PC-3 (cell line): ENCODE data around the gene COL1A1. TPM values are rescaled to one million over a fixed set of nuclear protein-coding genes. Genes with fewer than 3 reads are reported as not detected.

Experiments used
- ATAC-seq: fragments of 200-7000 bp; cut with Tn5 transposase; 2 replicates; pipeline ENCODE4 v1.9.1; 2020; ENCODE audit warnings: mild to moderate bottlenecking, moderate library complexity
- BruUV-seq: library from RNA; stranded (reverse); fragments of 400-500 nt; replicated peaks from 2 replicates; lab custom pipeline; 2021; lab: Mats Ljungman, UMichigan
- CTCF ChIA-PET: fragments of 300-600 bp; sonication (Branson Sonifier 250); formaldehyde crosslinking; loops from one replicate; lab custom pipeline; 2022; ENCODE audit warnings: antibody characterized with exemption; lab: Charles Lee
- POLR2A ChIA-PET: fragments of 300-600 bp; sonication (Branson Sonifier 250); formaldehyde crosslinking; loops from one replicate; lab custom pipeline; 2022; ENCODE audit warnings: antibody characterized with exemption; ENCODE audit not compliant: unreplicated experiment; lab: Charles Lee
- DNase-seq: peaks from one replicate; pipeline ENCODE4 v3.0.0-alpha.2; 2015
- H2AFZ ChIP-seq: fragments of 300-600 bp; sonication (generic); 2 replicates; pipeline ENCODE4 v1.6.0; 2016; ENCODE audit warnings: antibody characterized with exemption, low read length
- H3F3A ChIP-seq: fragments of 300-600 bp; sonication (generic); one replicate; pipeline ENCODE4 v1.6.0; 2017; ENCODE audit warnings: antibody characterized with exemption, low read length, control low read depth, mild to moderate bottlenecking; ENCODE audit not compliant: unreplicated experiment
- H3K27ac ChIP-seq: fragments of 300-600 bp; sonication (generic); 2 replicates; pipeline ENCODE4 v1.5.1; 2016; ENCODE audit warnings: mild to moderate bottlenecking, low read length
- H3K27me3 ChIP-seq: fragments of 300-600 bp; sonication (generic); 2 replicates; pipeline ENCODE4 v1.6.1; 2016; ENCODE audit warnings: low read length, mixed read lengths
- H3K36me3 ChIP-seq: fragments of 300-600 bp; sonication (generic); 2 replicates; pipeline ENCODE4 v1.6.1; 2016; ENCODE audit warnings: low read depth, mixed run types, low read length, mixed read lengths
- H3K4me1 ChIP-seq: fragments of 300-600 bp; sonication (generic); 2 replicates; pipeline ENCODE4 v1.5.1; 2016; ENCODE audit warnings: low read length; ENCODE audit not compliant: insufficient read depth
- H3K4me2 ChIP-seq: fragments of 300-600 bp; sonication (generic); 2 replicates; pipeline ENCODE4 v1.6.0; 2016; ENCODE audit warnings: low read length
- H3K4me3 ChIP-seq: fragments of 300-600 bp; sonication (generic); 2 replicates; pipeline ENCODE4 v1.5.1; 2016; ENCODE audit warnings: mild to moderate bottlenecking, low read length, mixed read lengths
- H3K79me2 ChIP-seq: fragments of 300-600 bp; sonication (generic); 2 replicates; pipeline ENCODE4 v1.6.1; 2017; ENCODE audit warnings: low read length, mixed read lengths
- H3K9ac ChIP-seq: fragments of 300-600 bp; sonication (generic); 2 replicates; pipeline ENCODE4 v1.6.0; 2016; ENCODE audit warnings: mild to moderate bottlenecking, low read length
- H3K9me2 ChIP-seq: fragments of 300-600 bp; sonication (generic); replicated peaks from 2 replicates; pipeline ENCODE4 v1.6.1; 2016; ENCODE audit warnings: mixed run types, low read length, mixed read lengths
- H3K9me3 ChIP-seq: fragments of 300-600 bp; sonication (generic); 2 replicates; pipeline ENCODE4 v1.6.1; 2016; ENCODE audit warnings: low read length, mixed read lengths
- H4K20me1 ChIP-seq: fragments of 300-600 bp; sonication (generic); 2 replicates; pipeline ENCODE4 v1.6.1; 2016; ENCODE audit warnings: low read length, mixed read lengths
- EZH2 ChIP-seq: fragments of 300-600 bp; sonication (generic); IDR thresholded peaks from one replicate; pipeline ENCODE4 v1.6.1; 2017; ENCODE audit warnings: antibody characterized with exemption, mild to moderate bottlenecking, low read length; ENCODE audit not compliant: unreplicated experiment
- EZH2phosphoT487 ChIP-seq: fragments of 300-600 bp; sonication (generic); IDR thresholded peaks from 2 replicates; pipeline ENCODE4 v1.6.1; 2018; ENCODE audit warnings: mild to moderate bottlenecking, antibody characterized with exemption, low read length, borderline replicate concordance
- intact Hi-C: fragments of 100-400 bp; cut with micrococcal nuclease; formaldehyde crosslinking; loops from 2 replicates; pipeline ENCODE4 v1.9.0; 2023
- total RNA-seq: library from RNA; depleted of rRNA; stranded (reverse); fragments of >200 nt; gene quantifications from 2 replicates; pipeline ENCODE4 v1.2.3, GENCODE V29; 2014
- TF ChIP-seq, protein P1 (sequence below): fragments of 300-600 bp; sonication (generic); conservative IDR thresholded peaks from 2 replicates; pipeline ENCODE4 v1.5.1; 2017; ENCODE audit warnings: antibody characterized with exemption, low read depth, mild to moderate bottlenecking, low read length

The COL1A1 gene
- total RNA-seq, 1 experiment from 2014 or later = 30.6 TPM

DNA sequence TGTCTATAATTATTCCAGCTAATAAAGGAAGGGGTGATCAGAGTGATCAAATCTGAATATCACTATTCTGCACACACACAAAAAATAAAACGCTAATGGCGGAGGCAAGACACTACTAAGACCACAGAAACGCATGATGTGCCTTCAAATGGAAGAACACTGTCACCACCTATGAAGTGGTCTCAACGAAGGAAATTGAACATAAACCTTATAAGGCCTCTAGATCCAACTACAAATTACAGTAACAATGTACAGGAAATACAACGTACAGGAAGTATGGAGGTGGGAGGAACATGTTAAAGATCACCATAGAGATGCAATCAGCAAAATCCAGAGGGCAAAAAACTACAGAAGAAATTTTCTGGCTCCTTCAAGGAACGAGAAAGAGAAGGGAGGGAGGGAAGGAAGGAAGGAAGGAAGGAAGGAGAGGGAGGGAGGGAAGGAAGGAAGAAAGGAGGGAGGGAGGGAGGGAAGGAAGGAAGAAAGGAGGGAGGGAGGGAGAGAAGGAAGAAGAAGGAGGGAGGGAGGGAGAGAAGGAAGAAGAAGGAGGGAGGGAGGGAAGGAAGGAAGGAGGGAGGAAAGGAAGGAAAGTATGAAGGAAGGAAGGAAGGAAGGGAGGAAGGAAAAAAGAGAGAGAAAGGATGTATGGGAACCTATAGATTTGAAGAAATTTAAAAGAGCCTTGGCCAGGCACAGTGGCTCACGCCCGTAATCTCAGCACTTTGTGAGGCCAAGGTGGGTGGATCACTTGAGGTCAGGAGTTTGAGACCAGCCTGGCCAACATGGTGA, 38.8 kb downstream of the COL1A1 start:
- Histone ChIP-seq H4K20me1 (no peaks in the 10 kb centered on the region), H3K4me2 (no peak overlapping the region), H3K4me3 (no peak overlapping the region), H3K79me2 (no peaks in the 10 kb centered on the region), H3F3A (no peaks in the 10 kb centered on the region), H3K27me3 (no peaks in the 10 kb centered on the region), H3K9me2 (no peaks in the 10 kb centered on the region), H3K9me3 (no peaks in the 10 kb centered on the region), H3K9ac (no peak overlapping the region), H3K4me1 (peaks cover 11% of the 10 kb centered on the region), H3K36me3 (no peaks in the 10 kb centered on the region), H3K27ac (no peak overlapping the region), H2AFZ (no peak overlapping the region)
- TF ChIP-seq EZH2 = no peak
- TF ChIP-seq EZH2phosphoT487 = no peak
- TF ChIP-seq, protein P1, sequence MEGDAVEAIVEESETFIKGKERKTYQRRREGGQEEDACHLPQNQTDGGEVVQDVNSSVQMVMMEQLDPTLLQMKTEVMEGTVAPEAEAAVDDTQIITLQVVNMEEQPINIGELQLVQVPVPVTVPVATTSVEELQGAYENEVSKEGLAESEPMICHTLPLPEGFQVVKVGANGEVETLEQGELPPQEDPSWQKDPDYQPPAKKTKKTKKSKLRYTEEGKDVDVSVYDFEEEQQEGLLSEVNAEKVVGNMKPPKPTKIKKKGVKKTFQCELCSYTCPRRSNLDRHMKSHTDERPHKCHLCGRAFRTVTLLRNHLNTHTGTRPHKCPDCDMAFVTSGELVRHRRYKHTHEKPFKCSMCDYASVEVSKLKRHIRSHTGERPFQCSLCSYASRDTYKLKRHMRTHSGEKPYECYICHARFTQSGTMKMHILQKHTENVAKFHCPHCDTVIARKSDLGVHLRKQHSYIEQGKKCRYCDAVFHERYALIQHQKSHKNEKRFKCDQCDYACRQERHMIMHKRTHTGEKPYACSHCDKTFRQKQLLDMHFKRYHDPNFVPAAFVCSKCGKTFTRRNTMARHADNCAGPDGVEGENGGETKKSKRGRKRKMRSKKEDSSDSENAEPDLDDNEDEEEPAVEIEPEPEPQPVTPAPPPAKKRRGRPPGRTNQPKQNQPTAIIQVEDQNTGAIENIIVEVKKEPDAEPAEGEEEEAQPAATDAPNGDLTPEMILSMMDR = no peak
- no peak for DNase-seq
- BruUV-seq = no TSS peak
- intact Hi-C loops = no loop called here
- CTCF ChIA-PET = interaction anchor here (0.5 kb wide), 1 partner anchor 102 kb away, joined by 6 read pairs; no protein-coding TSS in a partner anchor
- POLR2A ChIA-PET = no interaction called here
- ATAC-seq = no peak

DNA sequence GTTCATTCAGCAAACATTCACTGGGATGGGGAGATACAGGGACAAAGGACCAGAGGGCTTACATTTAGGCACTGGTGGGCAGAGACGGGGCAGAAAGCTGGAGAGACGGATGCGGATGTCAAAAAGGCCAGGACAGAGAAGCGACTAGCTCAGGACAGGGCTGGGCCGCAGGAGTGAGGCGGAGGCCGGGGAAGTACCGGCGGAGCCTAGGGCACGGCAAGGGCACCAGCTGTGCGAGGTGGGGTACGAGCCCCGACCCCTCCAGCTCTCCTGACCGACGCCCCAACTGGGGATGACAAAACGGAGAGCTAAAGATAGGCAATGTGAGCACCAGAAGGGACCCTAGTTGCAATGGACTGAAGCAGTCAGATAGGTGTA, 39.5 kb downstream of the COL1A1 start:
- Histone ChIP-seq H3K4me3 (peak overlapping the region; percentile 70), H3K9me3 (no peaks in the 10 kb centered on the region), H4K20me1 (no peaks in the 10 kb centered on the region), H3K4me1 (peaks cover 11% of the 10 kb centered on the region), H3K27me3 (no peaks in the 10 kb centered on the region), H3K27ac (no peak overlapping the region), H2AFZ (peak overlapping the region; percentile 90), H3K36me3 (no peaks in the 10 kb centered on the region), H3K9me2 (no peaks in the 10 kb centered on the region), H3K9ac (no peak overlapping the region), H3K4me2 (peak overlapping the region; percentile 86), H3K79me2 (no peaks in the 10 kb centered on the region), H3F3A (no peaks in the 10 kb centered on the region)
- ChIA-PET POLR2A (no interaction called here), CTCF (interaction anchor here (0.6 kb wide), 1 partner anchor 9 kb away, joined by 3 read pairs; no protein-coding TSS in a partner anchor)
- intact Hi-C loops = loop anchor here (1.0 to 2.0 kb wide), 4 partner anchors 10 to 68 kb away; no protein-coding TSS in a partner anchor
- DNase-seq (no peak), ATAC-seq (no peak)
- BruUV-seq = no TSS peak
- TF ChIP-seq EZH2 = no peak
- TF ChIP-seq, protein P1 = no peak
- no peak for TF ChIP-seq EZH2phosphoT487
